ES-I3 (cell line): ENCODE measurements around the gene POLR2L.

Experiments used
- H3K36me3 ChIP-seq: 2 replicates; pipeline ENCODE4 v1.6.1; 2013; ENCODE audit warnings: mild to moderate bottlenecking, low read length, control low read depth, moderate library complexity; ENCODE audit not compliant: insufficient read depth
- H3K4me1 ChIP-seq: 2 replicates; pipeline ENCODE4 v1.6.1; 2013; ENCODE audit warnings: mild to moderate bottlenecking, control low read depth, low read length; ENCODE audit not compliant: insufficient read depth
- H3K9ac ChIP-seq: 2 replicates; pipeline ENCODE4 v1.6.1; 2013; ENCODE audit warnings: low read depth, mild to moderate bottlenecking, low read length, moderate library complexity
- H3K9me3 ChIP-seq: 2 replicates; pipeline ENCODE4 v1.6.1; 2013; ENCODE audit warnings: mild to moderate bottlenecking, low read length, moderate library complexity; ENCODE audit not compliant: control insufficient read depth, insufficient read depth

Gene POLR2L

GRCh38 chr11:833114-833791, 9.1 kb downstream of the POLR2L start:
- Histone ChIP-seq H3K9ac (peak overlapping the region; percentile 79), H3K4me1 (peaks cover 17% of the 10 kb centered on the region; the same call in 1 of the 2 replicates), H3K9me3 (no peaks in the 10 kb centered on the region), H3K36me3 (0 out of 2 replicates have a peak, but pooled peaks cover 5% of the 10 kb centered on the region)

GRCh38 chr11:832529-833113, 9.7 kb downstream of the POLR2L start, which contains the start of gene CD151:
TSS of gene CD151 (plus strand) at chr11:832952. CDS start at chr11:836070, 3,118 bp downstream.
- peak within 1 kb of the TSS; percentile 79 for H3K9ac ChIP-seq
- peaks cover 22% of the 10 kb centered on the region for H3K4me1 ChIP-seq
- 0 out of 2 replicates have a peak, but pooled peaks cover under 1% of the 10 kb centered on the region for H3K36me3 ChIP-seq
- no peaks in the 10 kb centered on the region for H3K9me3 ChIP-seq

GRCh38 chr11:831961-832528, 10.3 kb downstream of the POLR2L start:
- H3K4me1 ChIP-seq, result peaks cover 22% of the 10 kb centered on the region
- no peaks in the 10 kb centered on the region for H3K36me3 ChIP-seq
- H3K9ac ChIP-seq, result peak overlapping the region; percentile 38
- no peaks in the 10 kb centered on the region for H3K9me3 ChIP-seq

- H3K9ac ChIP-seq, result peak overlapping the region; percentile 53; the same call in 1 of the 2 replicates
- no peaks in the 10 kb centered on the region for H3K36me3 ChIP-seq
- peaks cover 22% of the 10 kb centered on the region for H3K4me1 ChIP-seq
- H3K9me3 ChIP-seq, result no peaks in the 10 kb centered on the region
Measured at GRCh38 chr11:831118-831864, 11.0 kb downstream of the POLR2L start.

GRCh38 chr11:830295-831117, 11.8 kb downstream of the POLR2L start:
- Histone ChIP-seq H3K9me3 (no peaks in the 10 kb centered on the region), H3K9ac (peak overlapping the region; percentile 53; the same call in 1 of the 2 replicates), H3K36me3 (no peaks in the 10 kb centered on the region), H3K4me1 (peaks cover 22% of the 10 kb centered on the region)

- Histone ChIP-seq H3K9ac (peak overlapping the region; percentile 53; the same call in 1 of the 2 replicates), H3K36me3 (no peaks in the 10 kb centered on the region), H3K9me3 (no peaks in the 10 kb centered on the region), H3K4me1 (peaks cover 22% of the 10 kb centered on the region)
Measured at GRCh38 chr11:829847-830294, 12.5 kb downstream of the POLR2L start.

- Histone ChIP-seq H3K4me1 (peaks cover 22% of the 10 kb centered on the region), H3K9me3 (no peaks in the 10 kb centered on the region), H3K36me3 (no peaks in the 10 kb centered on the region), H3K9ac (peak overlapping the region; percentile 53)
Measured at GRCh38 chr11:829176-829846, 13.0 kb downstream of the POLR2L start.

- Histone ChIP-seq H3K9me3 (no peaks in the 10 kb centered on the region), H3K4me1 (peaks cover 22% of the 10 kb centered on the region), H3K36me3 (no peaks in the 10 kb centered on the region), H3K9ac (peak overlapping the region; percentile 53; the same call in 1 of the 2 replicates)
Measured at GRCh38 chr11:828506-829175, 13.7 kb downstream of the POLR2L start.

- Histone ChIP-seq H3K4me1 (peaks cover 22% of the 10 kb centered on the region), H3K9me3 (no peaks in the 10 kb centered on the region), H3K36me3 (no peaks in the 10 kb centered on the region), H3K9ac (peak within 1 kb of the TSS; percentile 70)
Measured at GRCh38 chr11:827897-828192, 14.5 kb downstream of the POLR2L start, which contains the start of gene CRACR2B. TSS of gene CRACR2B (plus strand) at chr11:827919. CDS start at chr11:828608, 689 bp downstream.

- peaks cover 22% of the 10 kb centered on the region for H3K4me1 ChIP-seq
- H3K9ac ChIP-seq, result peak overlapping the region; percentile 70
- H3K36me3 ChIP-seq, result no peaks in the 10 kb centered on the region
- no peaks in the 10 kb centered on the region for H3K9me3 ChIP-seq
Measured at GRCh38 chr11:827146-827896, 15.0 kb downstream of the POLR2L start.

- no peaks in the 10 kb centered on the region for H3K9me3 ChIP-seq
- peak overlapping the region; percentile 70 for H3K9ac ChIP-seq
- H3K4me1 ChIP-seq, result peaks cover 18% of the 10 kb centered on the region
Measured at GRCh38 chr11:826836-827145, 15.5 kb downstream of the POLR2L start.

GRCh38 chr11:826227-826621, 16.1 kb downstream of the POLR2L start:
- no peaks in the 10 kb centered on the region for H3K36me3 ChIP-seq
- H3K9me3 ChIP-seq, result no peaks in the 10 kb centered on the region
- peaks cover 12% of the 10 kb centered on the region for H3K4me1 ChIP-seq
- no peak overlapping the region; the same call in 1 of the 2 replicates for H3K9ac ChIP-seq

More at GRCh38 chr11:826836-827145, 15.5 kb downstream of the POLR2L start:
- H3K36me3 ChIP-seq, result no peaks in the 10 kb centered on the region
